ENCODE data around the gene NRXN3. TPM values are rescaled to one million over a fixed set of nuclear protein-coding genes. Genes with fewer than 3 reads are reported as not detected.
"Not testable (repeated sequence)": the region's sequence is repeated elsewhere in the genome, so short reads cannot be mapped to it uniquely, and the experiment has no call there.

The NRXN3 gene
- total RNA-seq, 5 donors from 2014 or later (not counting 1 experiment from before 2014, with no cell fraction given): not detected

DNA sequence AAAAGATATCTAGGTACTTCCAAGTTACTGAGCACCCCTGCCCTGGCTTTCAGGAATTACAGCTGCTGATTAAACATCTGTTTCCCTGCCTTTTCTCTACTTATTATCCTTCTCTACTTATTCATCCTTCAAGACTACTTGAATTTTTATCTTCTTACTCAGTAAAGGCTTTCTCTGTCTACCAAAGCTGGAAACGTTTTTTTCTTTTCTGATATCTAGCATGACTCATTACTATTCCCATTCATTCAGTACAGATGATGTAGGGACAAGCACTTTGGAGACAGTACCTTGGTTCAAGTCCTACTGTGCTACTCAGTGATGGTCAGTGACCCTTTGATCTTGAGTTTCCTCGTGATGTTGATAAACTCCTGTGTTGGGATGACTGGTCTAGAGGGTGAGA, 848.7 kb downstream of the NRXN3 start:
- H3K4me1 Mint-ChIP-seq: no peaks in the 10 kb centered on the region
- H3K36me3 Mint-ChIP-seq: no peaks in the 10 kb centered on the region
- no peak overlapping the region for H3K27ac ChIP-seq (ENCODE audit: low read length)
- no CpG with 5 or more reads among the region's 2 CpGs for WGBS (ENCODE audit: insufficient coverage)
- no peak overlapping the region for H3K4me3 ChIP-seq (ENCODE audit: control insufficient read depth in 1 of 2, extremely low read depth in 1 of 2, low read length in 1 of 2)
- H3K9me3 ChIP-seq: no peaks in the 10 kb centered on the region
- H3K36me3 ChIP-seq (ENCODE audit: control insufficient read depth in 2 of 2, extremely low read depth in 1 of 2, insufficient read depth in 1 of 2, low read length in 1 of 2): no peaks in the 10 kb centered on the region
- H3K27ac Mint-ChIP-seq: no peak overlapping the region
- DNase-seq: no peak
- CTCF ChIA-PET: no interaction called here
- no peaks in the 10 kb centered on the region for H3K4me1 ChIP-seq (ENCODE audit: control insufficient read depth in 1 of 2, extremely low read depth in 1 of 2, insufficient read depth in 2 of 2, low read length in 2 of 2)
- no peaks in the 10 kb centered on the region for H3K27me3 ChIP-seq (replicated peaks in 1 of 2; ENCODE audit: control insufficient read depth in 2 of 2, extremely low read depth in 1 of 2, insufficient read depth in 2 of 2, low read length in 1 of 2)
- peaks cover 0 to 5% of the 10 kb centered on the region in 2 donors for H3K27me3 Mint-ChIP-seq
- POLR2A ChIA-PET: no interaction called here
- no peak for ATAC-seq (replicated peaks in 1 of 4)
- no peak overlapping the region for H3K4me3 Mint-ChIP-seq
- H3K9me3 Mint-ChIP-seq: peaks cover 0 to 3% (median 0%) of the 10 kb centered on the region in 3 donors

DNA sequence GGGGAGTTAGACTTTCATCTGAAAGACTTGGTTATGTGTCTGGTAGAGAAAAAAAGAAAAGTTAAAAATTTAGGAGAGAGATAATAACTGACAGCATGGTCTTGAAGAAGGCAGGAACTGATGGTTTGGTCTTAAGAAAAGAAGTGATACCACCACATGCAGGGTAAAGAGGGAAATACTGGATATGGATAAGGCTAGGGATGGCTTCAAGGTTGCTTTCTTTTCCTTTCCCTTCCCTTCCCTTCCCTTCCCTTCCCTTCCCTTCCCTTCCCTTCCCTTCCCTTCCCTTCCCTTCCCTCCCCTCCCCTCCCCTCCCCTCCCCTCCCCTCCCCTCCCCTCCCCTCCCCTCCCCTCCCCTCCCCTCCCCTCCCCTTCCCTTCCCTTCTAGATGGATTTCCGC, 849.7 kb downstream of the NRXN3 start:
- POLR2A ChIA-PET: interaction anchor here in 1 of 2 donors (0.6 kb wide), 1 partner anchor 58 kb away, joined by 4 read pairs; no protein-coding TSS in a partner anchor
- H3K27ac ChIP-seq (ENCODE audit: low read length); H3K4me3 Mint-ChIP-seq; H3K9me3 Mint-ChIP-seq; H3K4me1 Mint-ChIP-seq; ATAC-seq (replicated peaks in 1 of 4); H3K27me3 Mint-ChIP-seq; DNase-seq; CTCF ChIA-PET; H3K27me3 ChIP-seq (replicated peaks in 1 of 2; ENCODE audit: control insufficient read depth in 2 of 2, extremely low read depth in 1 of 2, insufficient read depth in 2 of 2, low read length in 1 of 2); H3K4me3 ChIP-seq (ENCODE audit: control insufficient read depth in 1 of 2, extremely low read depth in 1 of 2, low read length in 1 of 2); H3K27ac Mint-ChIP-seq; H3K36me3 ChIP-seq (ENCODE audit: control insufficient read depth in 2 of 2, extremely low read depth in 1 of 2, insufficient read depth in 1 of 2, low read length in 1 of 2); H3K9me3 ChIP-seq; H3K4me1 ChIP-seq (ENCODE audit: control insufficient read depth in 1 of 2, extremely low read depth in 1 of 2, insufficient read depth in 2 of 2, low read length in 2 of 2); H3K36me3 Mint-ChIP-seq: not testable (repeated sequence)
- WGBS (ENCODE audit: insufficient coverage): no CpG with 5 or more reads among the region's 1 CpG

DNA sequence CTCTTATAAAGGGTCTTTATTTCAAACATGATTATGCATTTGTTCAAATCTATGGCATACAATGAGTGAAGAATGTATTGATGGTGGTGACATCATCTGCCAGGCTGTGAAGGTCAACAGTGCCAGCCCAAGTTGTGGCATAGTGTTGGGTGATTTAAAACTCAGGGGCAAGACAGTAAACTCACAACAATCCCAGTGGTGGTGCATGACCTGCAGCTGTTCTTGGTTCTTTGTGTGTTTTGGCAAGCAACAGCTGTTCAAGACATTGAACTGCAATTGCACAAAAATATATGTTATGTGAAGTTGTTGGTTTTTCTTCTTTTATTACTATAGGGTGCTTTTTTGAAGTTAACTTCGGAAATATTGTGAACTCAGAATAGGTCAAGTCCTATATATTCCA, 851.6 kb downstream of the NRXN3 start:
- peaks cover 0 to 3% (median 1%) of the 10 kb centered on the region in 3 donors for H3K9me3 Mint-ChIP-seq
- DNase-seq: no peak
- H3K36me3 Mint-ChIP-seq: no peaks in the 10 kb centered on the region
- H3K4me3 Mint-ChIP-seq: no peak overlapping the region
- CTCF ChIA-PET: interaction anchor here in 1 of 2 donors (0.6 kb wide), 1 partner anchor 14 kb away, joined by 4 read pairs; no protein-coding TSS in a partner anchor
- H3K27me3 Mint-ChIP-seq: peaks cover 0 to 5% of the 10 kb centered on the region in 2 donors
- POLR2A ChIA-PET: interaction anchor here in 1 of 2 donors (0.6 kb wide), 1 partner anchor 9 kb away, joined by 5 read pairs; no protein-coding TSS in a partner anchor
- no peak for ATAC-seq (replicated peaks in 1 of 4)
- no peak overlapping the region for H3K27ac Mint-ChIP-seq
- Histone ChIP-seq H3K27me3 (replicated peaks in 1 of 2; ENCODE audit: control insufficient read depth in 2 of 2, extremely low read depth in 1 of 2, insufficient read depth in 2 of 2, low read length in 1 of 2) (no peaks in the 10 kb centered on the region), H3K4me1 (ENCODE audit: control insufficient read depth in 1 of 2, extremely low read depth in 1 of 2, insufficient read depth in 2 of 2, low read length in 2 of 2) (no peaks in the 10 kb centered on the region), H3K9me3 (no peaks in the 10 kb centered on the region), H3K27ac (ENCODE audit: low read length) (no peak overlapping the region), H3K36me3 (ENCODE audit: control insufficient read depth in 2 of 2, extremely low read depth in 1 of 2, insufficient read depth in 1 of 2, low read length in 1 of 2) (no peaks in the 10 kb centered on the region), H3K4me3 (ENCODE audit: control insufficient read depth in 1 of 2, extremely low read depth in 1 of 2, low read length in 1 of 2) (no peak overlapping the region)
- no peaks in the 10 kb centered on the region for H3K4me1 Mint-ChIP-seq
- no CpG with 5 or more reads among the region's 1 CpG for WGBS (ENCODE audit: insufficient coverage)

DNA sequence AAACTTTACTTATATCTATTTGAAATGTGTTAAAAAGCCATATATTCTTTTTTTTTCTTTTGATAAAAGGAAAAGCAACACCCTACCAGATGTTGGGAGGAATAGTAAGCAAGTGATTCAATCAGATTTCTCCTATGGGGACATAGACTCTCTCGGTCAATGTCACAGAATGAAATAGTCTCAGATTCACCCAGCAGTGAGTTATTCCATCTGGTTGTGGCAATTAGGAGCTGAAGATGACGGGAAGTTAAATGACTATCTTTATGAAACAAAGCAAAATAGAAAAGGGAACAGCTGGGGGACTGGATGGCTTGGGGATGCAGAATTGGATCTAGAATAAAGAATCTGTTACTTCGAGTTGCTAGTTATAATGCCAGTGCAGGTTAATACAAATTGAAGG, 857.0 kb downstream of the NRXN3 start:
- DNase-seq: no peak
- POLR2A ChIA-PET: no interaction called here
- no peak overlapping the region for H3K4me3 Mint-ChIP-seq
- peaks cover 1 to 16% (median 5%) of the 10 kb centered on the region in 3 donors for H3K9me3 Mint-ChIP-seq
- H3K27ac Mint-ChIP-seq: no peak overlapping the region
- H3K27me3 ChIP-seq (replicated peaks in 1 of 2; ENCODE audit: control insufficient read depth in 2 of 2, extremely low read depth in 1 of 2, insufficient read depth in 2 of 2, low read length in 1 of 2): no peaks in the 10 kb centered on the region
- H3K9me3 ChIP-seq: no peaks in the 10 kb centered on the region
- no peaks in the 10 kb centered on the region for H3K4me1 ChIP-seq (ENCODE audit: control insufficient read depth in 1 of 2, extremely low read depth in 1 of 2, insufficient read depth in 2 of 2, low read length in 2 of 2)
- no peak for ATAC-seq (replicated peaks in 1 of 4)
- no peaks in the 10 kb centered on the region for H3K4me1 Mint-ChIP-seq
- CTCF ChIA-PET: no interaction called here
- H3K4me3 ChIP-seq (ENCODE audit: control insufficient read depth in 1 of 2, extremely low read depth in 1 of 2, low read length in 1 of 2): no peak overlapping the region
- H3K27ac ChIP-seq (ENCODE audit: low read length): no peak overlapping the region
- no peaks in the 10 kb centered on the region for H3K36me3 Mint-ChIP-seq
- H3K36me3 ChIP-seq (ENCODE audit: control insufficient read depth in 2 of 2, extremely low read depth in 1 of 2, insufficient read depth in 1 of 2, low read length in 1 of 2): no peaks in the 10 kb centered on the region
- peaks cover 0 to 4% of the 10 kb centered on the region in 2 donors for H3K27me3 Mint-ChIP-seq
- 46% methylated on average over 1 of the region's 3 CpGs for WGBS (ENCODE audit: insufficient coverage)

DNA sequence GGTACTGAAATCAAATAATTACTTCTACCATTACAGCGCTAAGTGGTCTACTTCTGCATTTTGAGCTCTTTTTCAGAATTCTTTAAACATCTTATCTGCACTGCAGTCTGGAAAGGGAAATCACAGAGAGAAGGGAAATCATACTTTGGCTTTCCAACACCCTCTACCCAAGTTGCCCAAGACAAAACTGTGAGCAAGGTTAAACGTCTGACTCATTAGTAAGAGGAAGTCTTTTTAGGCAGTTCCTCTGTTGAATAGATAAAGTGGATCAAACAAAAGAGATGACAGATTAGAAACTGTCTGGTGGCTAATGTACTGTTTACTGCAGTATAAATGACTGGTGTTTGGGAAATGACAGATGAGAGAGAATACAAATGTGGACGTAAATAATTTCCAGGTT, 858.1 kb downstream of the NRXN3 start:
- H3K4me1 Mint-ChIP-seq: no peaks in the 10 kb centered on the region
- no peak overlapping the region for H3K4me3 ChIP-seq (ENCODE audit: control insufficient read depth in 1 of 2, extremely low read depth in 1 of 2, low read length in 1 of 2)
- H3K27ac ChIP-seq (ENCODE audit: low read length): no peak overlapping the region
- peaks cover 0 to 4% of the 10 kb centered on the region in 2 donors for H3K27me3 Mint-ChIP-seq
- ATAC-seq (replicated peaks in 1 of 4): no peak
- H3K9me3 ChIP-seq: no peaks in the 10 kb centered on the region
- CTCF ChIA-PET: no interaction called here
- no peaks in the 10 kb centered on the region for H3K36me3 ChIP-seq (ENCODE audit: control insufficient read depth in 2 of 2, extremely low read depth in 1 of 2, insufficient read depth in 1 of 2, low read length in 1 of 2)
- H3K9me3 Mint-ChIP-seq: peaks cover 1 to 16% (median 5%) of the 10 kb centered on the region in 3 donors
- no peaks in the 10 kb centered on the region for H3K4me1 ChIP-seq (ENCODE audit: control insufficient read depth in 1 of 2, extremely low read depth in 1 of 2, insufficient read depth in 2 of 2, low read length in 2 of 2)
- no peak overlapping the region for H3K4me3 Mint-ChIP-seq
- no peak overlapping the region for H3K27ac Mint-ChIP-seq
- no peaks in the 10 kb centered on the region for H3K27me3 ChIP-seq (replicated peaks in 1 of 2; ENCODE audit: control insufficient read depth in 2 of 2, extremely low read depth in 1 of 2, insufficient read depth in 2 of 2, low read length in 1 of 2)
- H3K36me3 Mint-ChIP-seq: no peaks in the 10 kb centered on the region
- WGBS (ENCODE audit: insufficient coverage): 33% methylated on average over 1 of the region's 3 CpGs
- POLR2A ChIA-PET: no interaction called here
- DNase-seq: no peak

DNA sequence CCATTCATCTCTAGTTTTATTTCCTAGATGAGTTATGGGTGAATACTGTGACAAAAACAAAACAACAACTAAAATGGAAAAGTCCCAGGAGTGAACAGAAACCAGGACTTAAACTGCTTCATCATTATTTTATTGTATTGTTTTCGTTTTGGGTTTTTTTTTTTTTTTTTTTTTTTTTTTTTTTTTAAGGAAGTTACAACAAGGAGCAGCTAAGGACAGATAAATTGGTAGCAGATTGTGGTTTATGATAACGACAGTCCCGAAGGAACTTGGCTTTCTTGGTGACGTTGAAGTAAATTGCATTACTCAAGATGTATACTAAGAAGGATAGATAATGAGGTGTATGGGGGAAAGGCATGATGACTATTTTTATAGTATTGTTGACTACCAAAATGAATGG, 866.3 kb downstream of the NRXN3 start:
- CTCF ChIA-PET: no interaction called here
- Mint-ChIP-seq H3K9me3 (peaks cover 0 to 11% (median 5%) of the 10 kb centered on the region in 3 donors), H3K4me1 (no peaks in the 10 kb centered on the region), H3K27ac (no peak overlapping the region), H3K27me3 (no peaks in the 10 kb centered on the region), H3K4me3 (no peak overlapping the region), H3K36me3 (no peaks in the 10 kb centered on the region)
- no peaks in the 10 kb centered on the region for H3K36me3 ChIP-seq (ENCODE audit: control insufficient read depth in 2 of 2, extremely low read depth in 1 of 2, insufficient read depth in 1 of 2, low read length in 1 of 2)
- no peaks in the 10 kb centered on the region for H3K27me3 ChIP-seq (replicated peaks in 1 of 2; ENCODE audit: control insufficient read depth in 2 of 2, extremely low read depth in 1 of 2, insufficient read depth in 2 of 2, low read length in 1 of 2)
- H3K27ac ChIP-seq (ENCODE audit: low read length): no peak overlapping the region
- POLR2A ChIA-PET: no interaction called here
- ATAC-seq (replicated peaks in 1 of 4): no peak
- WGBS (ENCODE audit: insufficient coverage): 0% methylated on average over 2 of the region's 4 CpGs
- no peak for DNase-seq
- no peak overlapping the region for H3K4me3 ChIP-seq (ENCODE audit: control insufficient read depth in 1 of 2, extremely low read depth in 1 of 2, low read length in 1 of 2)
- no peaks in the 10 kb centered on the region for H3K9me3 ChIP-seq
- no peaks in the 10 kb centered on the region for H3K4me1 ChIP-seq (ENCODE audit: control insufficient read depth in 1 of 2, extremely low read depth in 1 of 2, insufficient read depth in 2 of 2, low read length in 2 of 2)

DNA sequence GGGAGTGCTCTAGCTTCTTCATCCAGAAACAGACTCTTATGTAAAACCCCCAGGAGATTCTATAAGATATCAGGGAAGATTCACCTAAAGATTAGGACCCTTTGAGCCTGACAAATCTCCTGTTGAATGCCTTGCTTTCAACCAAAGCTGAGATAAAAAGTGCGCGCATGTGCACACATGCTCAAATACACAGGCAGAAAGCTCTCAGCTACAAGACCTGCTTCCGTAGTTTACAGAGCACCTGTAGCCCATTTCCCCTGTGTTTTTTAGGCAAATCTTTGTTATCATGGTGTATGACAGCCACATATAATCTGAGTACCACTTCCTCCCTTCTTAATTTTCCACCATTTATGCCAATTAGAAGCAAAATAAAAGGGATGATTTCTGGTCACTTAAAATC, 866.9 kb downstream of the NRXN3 start:
- ChIA-PET CTCF (interaction anchor here in 1 of 2 donors (0.8 kb wide), 1 partner anchor 1660 kb away, joined by 3 read pairs; no protein-coding TSS in a partner anchor), POLR2A (no interaction called here)
- Mint-ChIP-seq H3K27ac (no peak overlapping the region), H3K9me3 (peaks cover 0 to 11% (median 5%) of the 10 kb centered on the region in 3 donors), H3K4me1 (no peaks in the 10 kb centered on the region), H3K27me3 (no peaks in the 10 kb centered on the region), H3K36me3 (no peaks in the 10 kb centered on the region), H3K4me3 (no peak overlapping the region)
- Histone ChIP-seq H3K27me3 (replicated peaks in 1 of 2; ENCODE audit: control insufficient read depth in 2 of 2, extremely low read depth in 1 of 2, insufficient read depth in 2 of 2, low read length in 1 of 2) (no peaks in the 10 kb centered on the region), H3K36me3 (ENCODE audit: control insufficient read depth in 2 of 2, extremely low read depth in 1 of 2, insufficient read depth in 1 of 2, low read length in 1 of 2) (no peaks in the 10 kb centered on the region), H3K4me1 (ENCODE audit: control insufficient read depth in 1 of 2, extremely low read depth in 1 of 2, insufficient read depth in 2 of 2, low read length in 2 of 2) (no peaks in the 10 kb centered on the region), H3K27ac (ENCODE audit: low read length) (no peak overlapping the region), H3K9me3 (no peaks in the 10 kb centered on the region), H3K4me3 (ENCODE audit: control insufficient read depth in 1 of 2, extremely low read depth in 1 of 2, low read length in 1 of 2) (no peak overlapping the region)
- no peak for ATAC-seq (replicated peaks in 1 of 4)
- no CpG with 5 or more reads among the region's 3 CpGs for WGBS (ENCODE audit: insufficient coverage)
- DNase-seq: no peak
